ENCODE data around the gene SELPLG.

Gene SELPLG

GRCh38 chr12:108605000-108605689, 28.5 kb downstream of the SELPLG start:
- Histone ChIP-seq H3K36me3 (replicated peaks; ENCODE audit: insufficient read depth, low read length) (no peaks in the 10 kb centered on the region), H3K79me2 (ENCODE audit: low read length) (no peaks in the 10 kb centered on the region), H3K4me1 (ENCODE audit: low read length) (no peaks in the 10 kb centered on the region), H3K27ac (ENCODE audit: low read length) (no peak overlapping the region), H3K9me3 (replicated peaks; ENCODE audit: insufficient read depth, low read length) (no peaks in the 10 kb centered on the region), H3K27me3 (replicated peaks; ENCODE audit: insufficient read depth, low read length) (no peaks in the 10 kb centered on the region), H2AFZ (ENCODE audit: low read length) (no peak overlapping the region), H3K4me2 (ENCODE audit: low read depth, low read length) (no peak overlapping the region), H3K9ac (ENCODE audit: low read length) (no peak overlapping the region), H3F3A (ENCODE audit: insufficient read depth, low read length) (0 out of 2 replicates have a peak, but pooled peaks cover 4% of the 10 kb centered on the region), H3K9me2 (replicated peaks; ENCODE audit: insufficient read depth, low read length) (no peaks in the 10 kb centered on the region), H4K20me1 (ENCODE audit: insufficient read depth, low read length) (no peaks in the 10 kb centered on the region), H3K4me3 (ENCODE audit: low read length) (no peak overlapping the region)
- no peak for DNase-seq
- TF ChIP-seq EZH2phosphoT487 (IDR thresholded peaks at IDR 0.05; ENCODE audit: low read length) (no peak), EZH2 (optimal IDR thresholded peaks at IDR 0.05; ENCODE audit: low read depth, low read length) (no peak), CTCF (IDR thresholded peaks at IDR 0.05; ENCODE audit: low read length) (no peak)

- Histone ChIP-seq H3K9me2 (replicated peaks; ENCODE audit: insufficient read depth, low read length) (no peaks in the 10 kb centered on the region), H2AFZ (ENCODE audit: low read length) (no peak overlapping the region), H3K4me2 (ENCODE audit: low read depth, low read length) (no peak overlapping the region)
Measured at GRCh38 chr12:108604208-108604941, 29.3 kb downstream of the SELPLG start.

GRCh38 chr12:108603743-108604142, 30.0 kb downstream of the SELPLG start:
- DNase-seq = no peak
- Histone ChIP-seq H3K9me3 (replicated peaks; ENCODE audit: insufficient read depth, low read length) (no peaks in the 10 kb centered on the region), H3K9me2 (replicated peaks; ENCODE audit: insufficient read depth, low read length) (no peaks in the 10 kb centered on the region), H4K20me1 (ENCODE audit: insufficient read depth, low read length) (no peaks in the 10 kb centered on the region), H3K9ac (ENCODE audit: low read length) (no peak overlapping the region), H3K4me2 (ENCODE audit: low read depth, low read length) (no peak overlapping the region), H3K4me1 (ENCODE audit: low read length) (no peaks in the 10 kb centered on the region), H3K27ac (ENCODE audit: low read length) (no peak overlapping the region), H2AFZ (ENCODE audit: low read length) (no peak overlapping the region), H3K27me3 (replicated peaks; ENCODE audit: insufficient read depth, low read length) (no peaks in the 10 kb centered on the region), H3K79me2 (ENCODE audit: low read length) (no peaks in the 10 kb centered on the region), H3K4me3 (ENCODE audit: low read length) (no peak overlapping the region), H3K36me3 (replicated peaks; ENCODE audit: insufficient read depth, low read length) (no peaks in the 10 kb centered on the region), H3F3A (ENCODE audit: insufficient read depth, low read length) (0 out of 2 replicates have a peak, but pooled peaks cover 4% of the 10 kb centered on the region)
- TF ChIP-seq CTCF (IDR thresholded peaks at IDR 0.05; ENCODE audit: low read length) (no peak), EZH2phosphoT487 (IDR thresholded peaks at IDR 0.05; ENCODE audit: low read length) (no peak), EZH2 (optimal IDR thresholded peaks at IDR 0.05; ENCODE audit: low read depth, low read length) (no peak)

More at GRCh38 chr12:108604208-108604941, 29.3 kb downstream of the SELPLG start:
- no peak overlapping the region for H3K4me3 ChIP-seq (ENCODE audit: low read length)
- H3K9me3 ChIP-seq (replicated peaks; ENCODE audit: insufficient read depth, low read length) = no peaks in the 10 kb centered on the region
- H3K27me3 ChIP-seq (replicated peaks; ENCODE audit: insufficient read depth, low read length) = no peaks in the 10 kb centered on the region
- no peak overlapping the region for H3K27ac ChIP-seq (ENCODE audit: low read length)
- H3K4me1 ChIP-seq (ENCODE audit: low read length) = no peaks in the 10 kb centered on the region
- no peak for TF ChIP-seq CTCF (IDR thresholded peaks at IDR 0.05; ENCODE audit: low read length)
- TF ChIP-seq EZH2phosphoT487 (IDR thresholded peaks at IDR 0.05; ENCODE audit: low read length) = no peak
- TF ChIP-seq EZH2 (optimal IDR thresholded peaks at IDR 0.05; ENCODE audit: low read depth, low read length) = no peak
- no peaks in the 10 kb centered on the region for H3K36me3 ChIP-seq (replicated peaks; ENCODE audit: insufficient read depth, low read length)
- no peaks in the 10 kb centered on the region for H4K20me1 ChIP-seq (ENCODE audit: insufficient read depth, low read length)
- H3K9ac ChIP-seq (ENCODE audit: low read length) = no peak overlapping the region
- 0 out of 2 replicates have a peak, but pooled peaks cover 4% of the 10 kb centered on the region for H3F3A ChIP-seq (ENCODE audit: insufficient read depth, low read length)
- no peak for DNase-seq
- no peaks in the 10 kb centered on the region for H3K79me2 ChIP-seq (ENCODE audit: low read length)
